GM23248 (cell line): ENCODE results near the gene CEACAM16.

Experiments
- EZH2 ChIP-seq: fragments of 200-600 bp; sonication (generic); IDR thresholded peaks from 2 replicates; pipeline ENCODE4 v1.6.1; 2018; ENCODE audit warnings: antibody characterized with exemption, mild to moderate bottlenecking; ENCODE audit not compliant: insufficient read depth, poor library complexity, severe bottlenecking
- EZH2phosphoT487 ChIP-seq: fragments of 200-600 bp; sonication (generic); IDR thresholded peaks from 2 replicates; pipeline ENCODE4 v1.6.1; 2018; ENCODE audit warnings: antibody characterized with exemption, moderate library complexity, mild to moderate bottlenecking, low read depth; ENCODE audit not compliant: insufficient read depth

- TF ChIP-seq EZH2 (no peak), EZH2phosphoT487 (no peak)
Measured at GRCh38 chr19:44696939-44697669, 1.8 kb upstream of the CEACAM16 start.
